ENCODE measurements around the gene SLC6A3.

SLC6A3 gene

DNA sequence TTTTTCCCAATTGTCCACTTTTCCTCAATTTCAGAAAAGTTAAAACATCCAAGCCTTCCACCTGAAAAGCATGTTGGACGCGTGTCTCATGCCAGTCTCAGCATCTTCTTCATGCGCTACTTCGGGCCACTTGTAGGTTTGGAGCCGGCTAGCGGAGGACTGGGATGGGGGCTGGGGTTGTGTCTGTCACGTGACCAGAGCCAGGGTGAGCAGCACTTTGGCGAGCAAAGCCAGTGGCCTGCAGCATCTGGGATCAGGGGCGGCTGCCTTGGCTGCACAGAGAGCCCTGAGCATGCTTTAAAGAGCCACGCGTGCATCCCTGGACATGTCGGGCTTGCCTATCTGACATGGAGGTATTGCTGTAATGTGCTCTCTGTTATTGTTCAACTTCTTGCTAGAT is 41.2 kb downstream of the SLC6A3 start:
- DNase-seq, result no peak

- no peak for DNase-seq
Observed at GRCh38 chr5:1402611-1403255, 42.5 kb downstream of the SLC6A3 start.

GRCh38 chr5:1401536-1402138 is 43.6 kb downstream of the SLC6A3 start:
- peak; percentile 88 to 92 for DNase-seq

GRCh38 chr5:1400936-1401335 is 44.3 kb downstream of the SLC6A3 start:
- no peak for DNase-seq

DNA sequence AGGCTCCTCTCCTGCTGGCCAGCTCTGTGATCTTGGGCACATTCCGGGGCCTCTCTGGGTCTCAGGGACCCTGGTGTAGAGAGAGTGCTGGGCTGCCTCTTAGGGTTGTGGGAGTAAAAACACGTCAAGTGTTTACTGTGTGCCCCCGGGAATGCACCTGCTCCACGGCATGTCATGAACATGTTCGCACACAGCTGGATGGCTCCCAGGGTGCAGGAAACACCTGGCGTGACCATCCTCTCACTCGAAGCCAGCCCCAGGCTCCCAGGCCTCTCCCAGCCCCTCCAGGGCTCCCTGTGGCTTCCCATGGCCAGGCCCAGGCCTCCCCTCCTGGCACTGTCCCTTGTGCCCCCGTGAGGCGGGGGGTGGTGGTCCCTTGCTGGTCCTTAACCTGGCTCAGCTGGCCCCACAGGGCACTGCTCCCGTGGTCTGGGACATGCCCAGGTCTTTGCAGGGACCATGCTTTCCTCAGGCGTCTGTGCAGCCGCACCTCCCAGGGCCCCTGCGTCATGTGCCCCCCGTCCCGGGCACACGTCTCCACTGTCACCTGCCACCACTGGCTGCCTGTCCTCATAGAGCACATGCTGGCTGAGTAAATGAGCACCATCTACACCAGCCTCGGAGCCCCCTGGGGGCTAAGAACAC is 44.9 kb downstream of the SLC6A3 start:
- no peak for DNase-seq

- DNase-seq, result no peak
Observed at GRCh38 chr5:1399737-1400136, 45.5 kb downstream of the SLC6A3 start.

DNA sequence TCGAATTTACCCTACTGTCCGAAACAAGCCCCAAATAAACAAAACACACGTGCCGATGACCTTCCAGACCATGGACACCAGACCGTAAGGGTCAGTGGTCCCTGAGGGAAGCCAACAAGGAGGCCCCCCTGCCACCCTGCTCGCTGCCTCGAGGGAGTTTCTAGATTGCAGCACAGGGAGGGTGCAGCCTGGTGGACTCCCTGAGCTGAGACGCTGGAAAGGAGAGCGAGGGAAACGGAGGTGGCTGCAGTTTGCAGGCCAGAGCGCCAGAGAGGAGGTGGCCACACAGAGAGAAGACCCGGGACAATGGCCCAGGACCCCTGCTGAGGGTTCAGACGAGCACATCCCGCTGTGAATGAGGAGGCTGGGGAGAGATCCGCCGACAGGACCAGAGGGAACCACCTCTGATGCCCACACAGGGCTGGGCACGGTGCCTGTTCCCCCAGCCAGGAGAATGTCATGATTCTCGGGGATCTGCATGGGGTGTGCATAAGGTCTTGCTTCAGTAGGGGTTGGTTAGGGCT is 48.9 kb downstream of the SLC6A3 start:
- DNase-seq, result no peak

DNA sequence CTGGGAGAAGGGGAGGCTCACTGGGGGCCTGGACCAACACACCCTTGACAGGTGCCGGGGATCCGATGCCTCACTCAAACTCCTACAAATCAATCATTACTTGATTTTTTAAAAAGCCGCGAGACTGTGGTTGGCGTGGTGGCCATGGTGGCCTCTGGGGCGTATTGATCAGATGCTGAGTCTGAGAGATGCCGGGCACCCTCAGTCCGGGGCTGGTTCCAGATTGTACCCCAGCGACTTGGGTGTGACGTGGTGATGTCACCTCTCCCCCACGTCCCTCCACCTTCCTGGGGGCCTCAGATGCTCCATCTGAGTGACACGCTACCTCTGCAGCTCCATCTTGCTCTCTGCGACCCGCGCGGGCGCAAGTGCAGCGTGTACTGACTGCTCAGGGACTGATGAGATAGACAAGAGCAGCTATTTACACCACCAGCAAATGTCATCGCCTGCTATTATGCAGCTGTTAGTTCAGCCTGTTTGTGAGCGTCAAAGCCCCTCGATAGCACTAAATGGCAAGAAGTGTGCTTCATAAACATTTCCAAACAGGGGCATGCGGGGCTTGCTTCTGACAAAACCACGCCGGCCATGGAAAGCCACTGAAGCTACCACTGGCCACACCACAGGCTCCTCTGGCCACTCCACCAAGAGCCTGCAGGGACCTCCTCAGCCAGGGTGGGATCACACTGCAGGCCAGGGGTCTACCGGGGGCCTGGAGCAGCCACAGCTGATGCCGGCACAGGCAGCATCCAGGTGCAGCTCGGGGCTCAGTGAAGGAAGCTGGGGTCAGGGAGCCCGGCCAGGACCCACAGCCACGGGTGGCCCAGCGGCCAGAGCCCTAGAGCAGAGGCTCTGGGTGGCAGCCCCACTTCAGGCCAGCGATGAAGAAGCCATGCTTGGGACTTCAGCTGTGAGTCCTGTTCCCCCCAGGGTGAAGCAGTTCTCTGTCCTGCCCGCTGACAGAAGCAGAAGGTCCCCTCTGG is 50.1 kb downstream of the SLC6A3 start:
- DNase-seq, result no peak

DNA sequence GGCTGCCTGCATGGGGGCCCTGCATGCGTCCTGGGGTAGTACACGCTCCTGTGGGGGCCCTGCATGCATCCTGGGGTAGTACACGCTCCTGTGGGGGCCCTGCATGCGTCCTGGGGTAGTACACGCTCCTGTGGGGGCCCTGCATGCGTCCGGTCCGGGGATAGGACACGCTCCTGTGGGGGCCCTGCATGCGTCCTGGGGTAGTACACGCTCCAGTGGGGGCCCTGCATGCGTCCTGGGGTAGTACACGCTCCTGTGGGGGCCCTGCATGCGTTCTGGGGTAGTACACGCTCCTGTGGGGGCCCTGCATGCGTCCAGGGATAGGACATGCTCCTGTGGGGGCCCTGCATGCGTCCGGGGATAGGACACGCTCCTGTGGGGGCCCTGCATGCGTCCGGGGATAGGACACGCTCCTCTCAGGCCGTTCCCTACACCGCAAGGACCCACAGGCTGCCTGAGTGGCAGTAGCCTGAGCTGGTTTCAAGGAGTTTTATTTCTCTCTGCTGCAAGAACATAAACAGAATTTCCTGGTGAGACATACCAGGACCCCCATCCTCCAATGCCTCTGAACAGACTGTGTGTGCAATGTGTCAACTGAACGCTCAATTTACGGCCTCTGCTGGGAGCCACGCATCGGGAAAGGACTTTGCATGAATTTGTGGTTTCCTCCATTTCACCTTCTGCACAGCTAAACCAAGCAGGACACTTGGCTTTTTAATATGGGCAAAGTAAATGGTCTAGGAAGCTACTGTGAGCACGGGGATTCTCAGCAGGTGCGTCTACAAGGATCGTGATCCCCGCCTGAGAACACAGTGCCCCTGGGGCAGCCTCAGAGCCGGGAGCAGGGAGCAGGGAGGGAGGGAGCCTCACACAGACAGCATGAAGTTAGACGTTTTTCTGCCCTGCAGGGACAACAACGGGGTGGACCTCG is 51.4 kb downstream of the SLC6A3 start:
- no peak for DNase-seq

- DNase-seq, result no peak
Observed at GRCh38 chr5:1392801-1393565, 52.3 kb downstream of the SLC6A3 start.

DNA sequence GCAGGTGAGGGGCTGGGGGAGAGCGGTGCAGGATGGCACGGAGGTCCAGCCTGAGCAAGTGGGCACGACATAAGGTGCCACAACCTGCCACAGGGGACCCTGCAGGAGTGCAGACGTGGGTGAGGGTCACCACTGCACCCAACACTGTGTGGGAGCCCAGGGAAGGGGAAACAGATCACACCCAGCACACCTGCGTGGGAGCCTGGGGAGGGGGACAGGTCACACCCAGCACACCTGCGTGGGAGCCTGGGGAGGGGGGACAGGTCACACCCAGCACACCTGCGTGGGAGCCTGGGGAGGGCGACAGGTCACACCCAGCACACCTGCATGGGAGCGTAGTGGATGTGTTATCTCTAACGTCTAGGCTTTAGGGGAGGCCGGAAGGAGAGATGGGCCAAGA is 53.0 kb downstream of the SLC6A3 start:
- DNase-seq, result no peak

GRCh38 chr5:1391691-1392090 is 53.5 kb downstream of the SLC6A3 start:
- DNase-seq, result no peak

DNA sequence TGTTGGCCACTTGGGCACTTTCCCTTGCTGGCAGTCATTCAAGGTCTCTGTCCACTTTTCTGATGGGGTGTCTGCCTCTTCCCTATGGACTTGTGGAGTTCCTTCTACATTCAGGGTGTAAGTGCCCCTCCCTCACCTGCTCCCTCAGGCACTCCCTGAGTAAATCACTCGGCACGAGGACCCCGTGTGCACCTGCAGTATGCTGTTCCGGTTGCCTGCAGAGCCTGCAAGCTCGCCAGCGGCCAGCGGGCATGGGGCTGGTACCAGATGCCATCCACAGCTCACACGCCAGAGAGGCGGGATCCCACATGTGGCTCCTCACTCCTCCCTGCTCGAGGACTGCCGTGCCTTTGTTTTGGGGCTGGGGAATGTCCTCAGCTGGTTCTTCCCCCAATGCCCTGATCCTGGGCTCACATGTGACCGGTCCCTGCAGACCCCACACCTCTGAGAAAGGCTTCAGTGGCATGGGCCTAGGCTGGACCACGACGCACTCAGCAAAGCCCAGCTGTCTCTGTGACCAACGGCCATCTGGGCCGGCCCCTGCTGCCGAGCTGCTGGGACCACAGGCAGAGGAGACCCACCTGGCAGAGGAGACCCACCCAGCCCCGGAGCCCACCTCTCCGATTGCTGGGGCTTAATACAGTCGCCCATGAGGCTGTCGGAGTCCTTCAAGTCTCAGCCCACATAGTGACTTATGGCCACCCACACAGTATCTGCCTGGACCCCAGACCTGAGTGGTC is 54.2 kb downstream of the SLC6A3 start:
- DNase-seq, result peak; percentile 38 to 61

GRCh38 chr5:1390333-1390732 is 54.9 kb downstream of the SLC6A3 start:
- no peak for DNase-seq

GRCh38 chr5:1388383-1388967 is 56.8 kb downstream of the SLC6A3 start:
- DNase-seq, result no peak

- DNase-seq, result no peak
Observed at GRCh38 chr5:1387876-1388275, 57.4 kb downstream of the SLC6A3 start.

DNA sequence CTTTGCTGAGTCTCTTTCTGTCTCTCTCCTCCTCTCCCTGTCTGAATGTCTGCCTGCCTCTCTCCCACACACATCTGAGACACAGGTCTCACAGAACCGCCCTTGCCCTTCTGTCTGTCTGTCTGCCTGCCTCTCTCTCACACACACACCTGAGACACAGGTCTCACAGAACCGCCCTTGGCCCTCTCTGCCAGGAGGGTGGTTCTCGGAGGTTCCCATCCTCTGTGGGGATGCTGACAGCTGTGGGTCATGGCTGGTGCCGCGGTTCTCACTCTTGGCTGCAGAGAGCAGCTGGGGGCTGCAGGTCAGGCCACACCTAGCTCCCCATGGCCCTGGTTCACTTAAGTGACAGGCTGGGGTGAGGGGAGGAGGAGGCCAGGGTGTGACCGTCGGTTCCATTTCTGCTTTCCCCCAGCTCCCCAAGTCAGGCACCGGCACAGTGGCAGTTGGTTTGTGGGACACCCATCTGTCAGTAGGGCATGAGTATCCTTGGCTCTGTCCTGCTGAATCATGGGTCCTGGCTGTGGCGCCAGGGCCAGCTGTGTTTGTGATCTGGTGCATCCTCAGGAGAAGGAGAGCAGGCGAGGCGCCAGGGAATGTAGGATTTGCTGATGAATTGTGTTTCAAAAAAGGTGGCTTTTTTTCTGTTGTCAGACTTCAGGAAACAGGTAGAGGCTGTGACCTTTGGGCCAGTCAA is 58.0 kb downstream of the SLC6A3 start:
- DNase-seq, result peak; percentile 62 to 80

- DNase-seq, result peak; percentile 61 to 82
Observed at GRCh38 chr5:1386274-1386717, 58.9 kb downstream of the SLC6A3 start.

All from SHP77 (cell line).